GM21529 (cell line): ENCODE measurements around the gene CTTNBP2.

Experiments
- ATAC-seq: cut with Tn5 transposase; IDR thresholded peaks from one replicate; pipeline ENCODE4 v1.9.1; 2021; ENCODE audit not compliant: unreplicated experiment

The CTTNBP2 gene

DNA sequence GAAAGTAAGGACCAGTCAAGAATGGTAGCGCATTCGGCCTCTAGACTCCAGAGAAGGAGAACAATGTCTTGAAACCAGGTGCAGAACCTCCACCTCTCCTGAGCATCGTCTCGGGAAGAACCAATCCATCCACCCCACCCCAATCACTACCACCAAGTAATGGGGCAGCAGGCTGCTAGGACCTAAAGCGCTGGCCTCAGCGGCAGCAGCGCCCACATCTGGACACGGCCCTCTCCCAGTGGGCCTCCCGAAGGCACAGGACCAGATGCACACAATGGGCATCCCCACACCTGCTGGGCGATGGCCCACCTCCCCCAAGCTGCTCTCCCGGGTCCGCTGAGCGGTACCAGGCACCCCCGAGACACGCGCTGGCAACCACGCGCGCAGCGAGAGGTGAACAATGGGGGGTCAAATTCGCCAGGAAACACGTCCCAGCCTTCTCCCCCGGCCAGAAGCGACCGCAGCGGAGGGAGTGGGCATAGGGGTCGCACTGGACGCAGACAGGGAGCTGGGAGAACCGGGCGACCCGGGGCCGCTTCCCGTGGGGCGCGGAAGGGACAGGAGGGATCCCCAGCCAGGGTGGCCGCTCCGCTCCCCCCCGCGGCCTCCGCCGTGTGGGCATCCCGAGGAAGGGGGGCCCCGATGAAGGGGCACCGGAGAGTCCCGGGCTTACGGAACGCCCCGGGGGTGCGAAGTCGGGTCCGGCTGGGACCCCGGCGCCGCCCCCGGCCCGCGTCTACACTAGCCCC, 506 bp downstream of the CTTNBP2 start:
- no peak for ATAC-seq

- ATAC-seq, result no peak
Measured at GRCh38 chr7:117871778-117872538, 1.3 kb downstream of the CTTNBP2 start.

DNA sequence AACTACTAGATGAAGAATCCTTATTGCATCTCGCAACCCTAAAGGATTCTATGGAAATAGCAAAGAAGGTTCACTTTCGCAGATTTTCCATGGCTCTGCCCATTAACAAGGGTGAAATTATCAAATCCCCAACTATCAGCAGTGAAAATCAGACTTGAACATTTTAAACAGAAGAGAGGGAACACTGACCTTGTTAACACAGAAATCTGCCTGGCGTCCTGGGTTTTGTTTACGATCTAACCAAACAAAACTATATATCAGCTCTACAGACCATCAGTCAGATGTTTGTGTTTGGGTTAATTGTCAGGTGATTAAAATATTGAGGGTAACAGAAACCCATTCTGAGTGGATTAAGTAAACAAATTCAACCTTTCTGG, 1.9 kb downstream of the CTTNBP2 start:
- ATAC-seq, result no peak

GRCh38 chr7:117870448-117871130, 2.7 kb downstream of the CTTNBP2 start:
- ATAC-seq, result no peak

- no peak for ATAC-seq
Measured at GRCh38 chr7:117869374-117869773, 3.9 kb downstream of the CTTNBP2 start.

DNA sequence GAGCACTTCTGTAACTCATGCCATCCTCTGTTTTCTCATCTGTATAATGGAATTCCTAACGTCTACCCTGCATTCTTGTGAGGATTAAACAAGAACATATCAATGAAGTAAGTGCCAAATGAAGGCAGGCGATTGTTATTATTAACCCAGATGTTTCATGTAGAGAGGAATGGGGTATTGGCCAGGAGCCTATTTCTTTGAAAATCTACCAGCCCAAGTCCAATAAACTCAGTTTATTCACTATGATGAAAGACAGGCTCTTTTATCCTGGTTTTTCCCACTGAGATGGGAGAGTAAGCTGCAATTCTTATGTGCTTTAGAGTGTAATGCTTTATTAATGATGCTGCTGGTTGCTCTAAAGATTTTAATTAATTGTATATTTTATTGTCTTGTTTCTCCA, 9.6 kb downstream of the CTTNBP2 start:
- ATAC-seq, result no peak

- ATAC-seq, result no peak
Measured at GRCh38 chr7:117862378-117862777, 10.9 kb downstream of the CTTNBP2 start.

- no peak for ATAC-seq
Measured at GRCh38 chr7:117859246-117859812, 13.9 kb downstream of the CTTNBP2 start.

GRCh38 chr7:117858712-117859111, 14.5 kb downstream of the CTTNBP2 start:
- ATAC-seq, result no peak

DNA sequence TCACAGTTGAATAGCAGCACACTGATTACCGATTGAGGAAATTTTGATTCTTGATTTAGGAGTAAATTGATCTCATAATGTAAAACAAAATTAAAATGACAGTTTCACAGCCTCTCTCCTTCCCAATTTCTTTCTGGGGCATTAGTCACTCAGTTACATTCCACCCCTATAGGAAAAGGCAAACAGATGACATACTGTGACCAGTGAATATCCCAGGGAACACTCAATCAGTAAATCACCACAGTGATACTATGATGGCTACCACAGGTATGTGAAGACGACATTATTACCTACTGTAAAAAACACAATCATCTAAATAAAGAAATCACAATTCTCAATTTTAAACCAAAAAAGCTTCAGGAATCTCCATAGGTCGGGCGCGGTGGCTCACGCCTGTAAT, 15.5 kb downstream of the CTTNBP2 start:
- ATAC-seq, result no peak

DNA sequence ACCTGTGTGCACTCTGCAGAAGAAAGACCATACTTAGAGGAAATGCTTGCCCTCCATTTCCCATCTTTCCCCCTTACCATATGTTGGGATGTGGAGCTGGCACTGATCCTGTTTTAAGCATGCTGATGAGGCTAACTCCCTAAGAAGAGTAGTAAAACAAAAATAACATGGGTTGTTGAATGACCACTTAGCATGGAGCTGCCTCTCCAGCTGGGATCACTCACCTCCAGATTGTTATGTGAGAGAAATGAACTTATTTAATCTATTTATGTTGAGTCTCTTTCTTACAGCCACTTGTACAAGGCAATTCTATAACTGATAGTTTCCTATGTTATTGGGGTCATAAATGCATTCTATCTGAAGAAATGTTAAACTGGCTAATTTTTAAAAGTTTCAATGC, 17.0 kb downstream of the CTTNBP2 start:
- no peak for ATAC-seq

DNA sequence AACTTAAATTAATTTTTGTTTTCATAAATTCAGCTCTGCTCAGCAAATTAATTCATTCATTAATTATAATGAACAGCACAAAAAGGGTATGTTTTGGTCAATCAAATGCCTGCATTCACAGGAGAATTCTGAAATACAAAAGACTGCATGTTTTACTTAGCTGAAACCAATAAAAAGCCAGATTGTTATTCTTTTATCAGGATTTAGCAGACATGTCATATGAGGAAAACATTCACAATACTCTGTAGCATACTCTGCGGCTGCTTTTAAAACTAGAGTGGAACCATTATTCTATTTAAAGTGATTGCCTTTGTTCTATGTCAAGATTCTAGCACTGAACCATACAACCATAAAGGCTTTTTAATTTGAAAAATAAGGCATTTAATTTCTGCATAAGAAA, 19.1 kb downstream of the CTTNBP2 start:
- ATAC-seq, result no peak

DNA sequence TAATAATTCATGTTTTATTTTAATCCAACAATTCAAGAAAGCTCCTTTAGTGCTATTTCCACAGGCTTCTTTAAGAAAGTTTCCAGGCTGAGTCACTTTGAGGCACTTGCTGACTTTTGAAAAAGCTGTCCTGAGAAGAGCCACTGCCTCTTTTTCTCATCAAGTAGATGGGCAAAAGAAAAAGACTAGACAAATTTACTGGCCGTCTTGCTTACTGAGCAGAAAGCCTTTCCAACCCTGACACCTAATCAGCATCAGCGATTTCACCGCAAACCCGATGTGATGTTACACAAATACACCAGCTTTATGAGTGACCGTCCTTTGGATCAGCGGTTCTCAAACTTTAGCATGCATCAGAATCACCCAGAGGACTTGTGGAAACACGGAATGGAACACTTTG, 24.3 kb downstream of the CTTNBP2 start:
- no peak for ATAC-seq

DNA sequence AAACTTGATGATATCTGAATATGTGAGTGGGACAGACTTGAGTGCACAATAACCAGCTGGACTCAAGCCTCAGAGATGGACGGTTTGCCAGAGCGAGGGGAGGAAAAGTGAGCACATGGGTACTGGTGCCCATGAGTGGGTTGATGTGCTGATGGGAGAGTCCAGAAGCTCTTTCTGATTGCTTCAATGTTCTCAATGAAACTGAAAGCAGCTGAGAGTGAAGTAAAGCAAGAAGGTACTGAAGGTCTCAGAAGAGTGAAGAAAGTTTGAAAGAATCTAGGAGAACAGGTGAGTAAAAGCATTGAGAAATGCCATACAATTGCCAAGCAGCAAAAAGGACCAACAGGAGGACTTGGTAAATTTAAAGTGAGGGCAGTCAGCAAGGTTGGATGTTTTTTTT, 28.6 kb downstream of the CTTNBP2 start:
- ATAC-seq, result no peak

GRCh38 chr7:117841611-117842010, 31.6 kb downstream of the CTTNBP2 start:
- ATAC-seq, result no peak

DNA sequence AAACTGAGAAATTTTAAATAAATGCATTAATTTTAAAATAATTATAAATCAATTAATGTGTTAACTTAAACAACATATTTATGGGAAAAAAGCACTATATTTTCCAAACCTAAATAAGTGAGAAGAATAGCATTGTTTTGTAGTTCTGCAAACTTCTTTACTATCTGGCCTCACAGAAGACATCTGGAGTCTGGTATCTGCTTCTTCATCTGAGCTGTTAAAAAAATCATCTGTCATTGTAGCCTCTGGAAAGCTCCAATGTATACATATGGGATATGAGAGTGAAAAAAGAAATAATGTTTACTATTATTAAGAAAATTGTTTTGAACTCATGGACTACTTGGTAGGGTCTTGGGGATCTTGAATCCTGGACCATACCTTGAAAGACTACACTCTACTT, 32.2 kb downstream of the CTTNBP2 start:
- no peak for ATAC-seq

DNA sequence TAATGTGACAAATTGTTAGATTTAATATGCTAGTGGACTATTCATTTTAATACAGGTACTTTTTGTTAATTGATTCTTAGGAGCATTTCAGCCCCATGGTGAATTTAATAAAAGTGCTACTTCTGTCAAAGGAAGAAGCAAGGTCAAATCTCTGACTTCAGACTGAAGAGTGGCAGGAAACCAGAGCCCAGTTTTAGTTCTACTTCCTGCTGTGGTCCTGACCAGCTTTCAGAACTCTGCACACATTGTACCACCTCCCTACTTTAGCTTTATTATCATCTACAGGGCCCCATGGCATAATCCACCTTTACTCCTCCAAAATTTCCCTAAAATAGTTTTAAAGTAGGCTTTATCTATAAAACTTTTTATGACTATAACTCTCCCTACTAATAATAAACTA, 33.7 kb downstream of the CTTNBP2 start:
- peak; percentile 69 for ATAC-seq

GRCh38 chr7:117837841-117838240, 35.4 kb downstream of the CTTNBP2 start:
- ATAC-seq, result peak; percentile 91

GRCh38 chr7:117835016-117835664, 38.1 kb downstream of the CTTNBP2 start:
- ATAC-seq, result no peak

- no peak for ATAC-seq
Measured at GRCh38 chr7:117830422-117830954, 42.8 kb downstream of the CTTNBP2 start.
